Measurements from ENCODE around the gene ARHGEF12.
A peak's percentile ranks its signal among the peaks of the same experiment; 100 is the strongest.

Gene ARHGEF12

DNA sequence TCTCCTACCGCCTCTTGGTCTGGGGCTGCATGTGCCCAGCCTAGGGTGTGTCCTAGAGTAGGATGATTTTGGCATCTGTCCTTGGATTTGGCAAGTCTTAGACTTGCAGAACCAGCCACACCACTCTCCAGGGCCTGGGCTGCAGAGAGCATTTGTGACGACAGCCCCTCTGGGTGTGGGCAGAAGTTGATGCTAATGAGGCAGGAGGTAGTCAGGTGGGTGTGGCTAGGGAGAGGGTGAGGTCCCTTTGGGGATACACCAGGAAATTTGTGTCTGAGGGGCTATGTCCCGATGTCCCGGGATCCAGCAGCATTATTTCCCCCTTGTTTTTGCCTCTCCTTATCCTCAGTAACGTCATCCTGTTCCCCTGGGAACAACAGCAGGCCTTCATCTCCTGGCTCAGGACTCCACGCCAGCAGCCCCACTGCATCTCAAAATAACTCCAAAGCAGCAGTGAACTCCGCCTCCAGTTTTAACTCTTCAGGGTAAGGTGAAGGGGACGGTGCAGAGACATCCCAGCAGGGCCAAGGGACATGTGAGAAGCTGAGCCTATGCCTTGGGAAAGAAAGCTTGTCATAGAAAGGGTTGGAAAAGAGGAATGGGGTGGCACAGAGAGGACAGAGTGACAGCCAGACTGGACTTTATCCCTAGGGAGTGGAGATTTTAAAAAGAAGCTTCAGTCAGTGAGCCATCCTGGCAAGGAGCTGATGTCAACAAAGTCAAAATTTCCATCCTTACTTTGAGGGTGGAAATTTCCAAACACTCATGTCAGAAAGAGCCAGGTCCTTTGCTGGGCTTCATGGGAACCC is 19.1 kb upstream of the ARHGEF12 start:
- DNase-seq (ENCODE audit: low spot score): no peak

- DNase-seq (ENCODE audit: low spot score): no peak
Observed at GRCh38 chr11:120317689-120318480, 18.3 kb upstream of the ARHGEF12 start.

GRCh38 chr11:120318906-120319305 is 17.3 kb upstream of the ARHGEF12 start:
- DNase-seq (ENCODE audit: low spot score): no peak

DNA sequence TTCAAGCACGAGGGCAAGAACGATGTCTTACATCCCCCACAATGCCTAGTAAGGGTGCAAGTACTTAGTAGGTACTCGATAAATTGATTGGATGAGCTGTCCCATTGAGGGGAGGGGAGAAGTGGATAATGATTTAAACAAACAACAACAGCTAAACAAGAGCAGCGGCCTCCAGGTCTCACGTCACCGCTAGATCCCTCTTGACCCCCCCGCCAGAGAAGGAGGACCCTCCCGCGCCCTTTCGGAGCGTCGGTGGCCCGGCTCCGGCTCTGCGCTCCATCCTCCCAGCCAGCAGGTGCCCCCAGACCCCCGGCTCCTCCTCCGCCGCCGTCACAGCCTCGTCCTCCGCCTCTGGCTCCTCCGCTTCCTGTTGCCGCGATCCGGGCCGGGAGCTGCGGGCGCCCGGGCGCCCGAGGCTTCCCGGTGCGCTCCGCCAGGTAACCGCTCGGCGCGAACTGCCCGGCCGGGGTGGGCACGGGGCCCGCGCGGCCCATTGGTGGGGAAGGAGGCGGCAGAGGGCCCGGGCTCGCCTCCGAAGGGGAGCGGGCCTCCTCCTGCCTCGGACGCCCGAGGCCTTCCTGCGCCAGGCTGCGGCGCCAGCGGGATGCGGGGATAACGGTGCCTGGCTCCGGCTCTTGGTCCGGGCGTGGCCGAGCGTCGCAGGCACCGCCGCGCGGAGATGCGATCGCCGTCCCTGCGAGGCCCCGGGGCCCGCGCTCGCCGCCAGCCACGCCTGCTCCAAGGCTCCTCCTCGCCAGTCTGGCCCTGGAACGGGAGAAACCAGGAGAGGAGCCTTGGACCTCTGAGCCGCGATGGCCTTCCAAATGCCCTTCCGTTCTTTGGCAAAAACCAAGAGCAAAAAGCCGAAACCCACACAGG is 11.0 kb upstream of the ARHGEF12 start, which contains the start of gene TLCD5:
Gene TLCD5 (plus strand): TSS at position 368 of the 879 bp plus-strand sequence. CDS start 2,143 bp downstream, outside the sequence.
- peak; percentile 90 for DNase-seq (ENCODE audit: low spot score)

GRCh38 chr11:120326228-120326627 is 10.0 kb upstream of the ARHGEF12 start:
- DNase-seq (ENCODE audit: low spot score): no peak

GRCh38 chr11:120326845-120327281 is 9.3 kb upstream of the ARHGEF12 start:
- no peak for DNase-seq (ENCODE audit: low spot score)

- DNase-seq (ENCODE audit: low spot score): no peak
Observed at GRCh38 chr11:120327311-120327710, 8.9 kb upstream of the ARHGEF12 start.

- DNase-seq (ENCODE audit: low spot score): no peak
Observed at GRCh38 chr11:120329556-120329955, 6.7 kb upstream of the ARHGEF12 start.

DNA sequence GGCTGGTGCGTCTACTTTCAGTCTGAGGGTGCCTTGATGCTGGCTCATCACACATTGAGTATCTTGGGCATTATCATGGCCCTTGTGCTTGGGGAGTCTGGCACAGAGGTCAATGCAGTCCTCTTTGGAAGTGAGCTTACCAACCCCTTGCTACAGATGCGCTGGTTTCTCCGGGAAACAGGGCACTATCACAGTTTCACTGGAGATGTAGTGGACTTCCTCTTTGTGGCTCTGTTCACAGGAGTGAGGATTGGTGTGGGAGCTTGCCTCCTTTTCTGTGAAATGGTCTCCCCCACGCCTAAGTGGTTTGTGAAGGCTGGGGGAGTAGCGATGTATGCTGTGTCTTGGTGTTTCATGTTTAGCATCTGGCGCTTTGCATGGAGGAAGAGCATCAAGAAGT is 6.2 kb upstream of the ARHGEF12 start:
- DNase-seq (ENCODE audit: low spot score): no peak

- no peak for DNase-seq (ENCODE audit: low spot score)
Observed at GRCh38 chr11:120331301-120331996, 4.8 kb upstream of the ARHGEF12 start.

- DNase-seq (ENCODE audit: low spot score): no peak
Observed at GRCh38 chr11:120332822-120333716, 3.1 kb upstream of the ARHGEF12 start.

- DNase-seq (ENCODE audit: low spot score): no peak
Observed at GRCh38 chr11:120333801-120334200, 2.4 kb upstream of the ARHGEF12 start.

DNA sequence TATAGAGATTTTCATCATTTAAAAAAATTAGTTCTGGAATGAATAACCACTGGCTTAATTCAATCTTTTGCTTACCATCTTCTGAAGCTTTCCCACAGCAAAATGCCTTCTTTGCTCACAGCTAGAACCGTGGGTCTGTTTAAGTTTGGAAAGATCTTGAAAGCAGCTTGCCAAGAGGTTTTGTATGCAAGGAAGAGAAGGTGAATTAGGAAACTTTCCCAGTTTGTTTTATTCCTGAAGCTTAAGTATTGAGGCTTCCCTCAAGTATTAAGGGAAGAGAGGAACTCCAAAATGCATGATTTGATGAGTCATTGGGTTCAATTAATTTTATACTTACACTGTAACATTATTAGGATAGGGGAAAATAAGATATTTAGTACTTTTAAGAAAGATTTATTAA is 1.9 kb upstream of the ARHGEF12 start:
- no peak for DNase-seq (ENCODE audit: low spot score)

- DNase-seq (ENCODE audit: low spot score): no peak
Observed at GRCh38 chr11:120334894-120335462, 1.2 kb upstream of the ARHGEF12 start.

DNA sequence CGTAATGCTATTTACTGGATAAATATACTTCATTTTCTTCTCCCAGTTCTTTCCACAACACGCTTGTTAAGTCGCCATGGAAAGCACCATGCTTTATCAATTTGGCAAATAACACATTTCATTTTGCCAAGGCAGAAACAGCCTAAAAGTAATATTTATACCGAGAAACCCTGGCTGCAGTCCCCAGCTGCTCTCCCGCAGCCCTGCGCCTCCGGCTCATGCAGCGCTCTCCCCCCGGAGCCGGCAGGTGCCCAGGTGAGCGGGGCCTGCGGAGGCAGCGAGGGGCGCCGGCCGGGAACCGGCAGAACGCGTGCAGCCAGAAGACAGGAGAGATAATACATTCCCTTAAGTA is 681 bp upstream of the ARHGEF12 start:
- DNase-seq (ENCODE audit: low spot score): no peak

GRCh38 chr11:120336641-120337354 is 585 bp downstream of the ARHGEF12 start:
- DNase-seq (ENCODE audit: low spot score): peak; percentile 63

- DNase-seq (ENCODE audit: low spot score): no peak
Observed at GRCh38 chr11:120337355-120338106, 1.3 kb downstream of the ARHGEF12 start.

DNA sequence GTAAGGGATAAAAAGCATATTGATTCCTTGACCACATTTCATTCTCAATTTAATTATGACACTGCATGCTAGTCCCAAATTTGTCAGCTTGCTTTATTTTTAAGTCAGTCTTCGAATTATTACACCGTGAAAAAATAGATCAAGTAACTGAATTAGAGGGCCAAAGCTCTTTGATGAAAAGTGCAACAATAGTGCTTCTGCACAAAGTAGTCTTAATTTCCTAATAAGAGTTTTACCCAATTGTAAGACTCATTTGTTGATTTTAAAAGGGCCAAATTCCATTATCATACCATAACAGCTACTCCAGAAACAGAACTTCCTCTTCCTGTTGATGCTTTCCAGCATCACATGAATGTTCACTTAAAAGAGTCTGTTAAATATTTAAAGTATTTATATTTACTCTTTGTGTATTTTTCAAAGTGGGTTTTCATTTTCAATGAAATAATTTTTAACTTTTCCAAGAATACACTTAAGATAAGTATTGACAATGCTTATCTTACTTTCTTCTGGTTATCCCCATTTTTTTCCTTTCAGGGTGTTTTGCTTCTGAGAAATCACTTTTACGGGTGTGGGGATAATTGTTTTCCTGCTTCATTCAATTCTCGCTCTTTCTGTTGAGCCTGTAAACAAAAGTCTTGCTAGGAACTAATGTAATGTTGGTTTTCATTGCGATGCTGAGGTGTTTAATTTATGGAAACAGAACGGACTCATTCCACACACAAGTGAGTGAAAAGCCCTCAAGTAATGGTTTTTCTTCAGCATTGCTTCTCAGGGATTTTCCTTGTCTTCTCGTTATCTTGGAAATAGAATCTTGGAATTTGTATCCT is 2.1 kb downstream of the ARHGEF12 start:
- no peak for DNase-seq (ENCODE audit: low spot score)

Data from ecto neural progenitor cell (in vitro differentiated cells).